Gastrocnemius medialis (tissue), 4 donors: ENCODE data around the gene TMEM198.

ENCODE experiments used
- POLR2A ChIP-seq, 2 donors: fragments of 450-650 bp; IDR thresholded peaks; one replicate each; pipeline ENCODE4 v1.6.1; 2017; ENCODE audit warnings: antibody characterized with exemption in 2 of 2, mild to moderate bottlenecking in 2 of 2, moderate library complexity in 2 of 2
- TF ChIP-seq, protein P1 (sequence below), 5 experiments: fragments of 450-650 bp in 3 of 5; fragments of 200-600 bp in 2 of 5; sonication (generic) in 2 of 5; IDR thresholded peaks in 4 of 5; conservative IDR thresholded peaks in 1 of 5; 1 replicate in 4 of 5; 2 replicates in 1 of 5; pipeline ENCODE4 v1.5.1; 2016 to 2019; ENCODE audit warnings: antibody characterized with exemption in 5 of 5, mild to moderate bottlenecking in 3 of 5, moderate library complexity in 3 of 5

DNA sequence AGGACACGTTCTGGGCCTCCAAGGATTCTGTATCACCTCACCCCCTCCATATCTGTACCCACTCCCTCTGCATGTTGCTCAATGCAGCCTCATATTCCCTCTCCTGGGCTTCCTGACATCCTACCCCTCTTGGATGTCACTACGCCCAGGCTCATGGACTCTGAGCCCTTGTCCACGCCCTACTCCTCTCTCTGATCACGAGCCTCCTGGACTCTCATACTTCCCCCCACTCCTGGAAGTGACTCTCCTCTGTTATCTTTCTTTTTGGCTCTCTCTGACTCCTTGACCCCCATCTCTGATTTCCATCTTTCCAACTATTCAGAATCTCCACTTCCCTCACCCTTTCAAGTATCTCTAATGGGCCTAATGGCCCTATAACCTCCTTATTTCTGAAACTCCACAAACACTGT lies 2.1 kb downstream of the TMEM198 start:
- TF ChIP-seq, protein P1, sequence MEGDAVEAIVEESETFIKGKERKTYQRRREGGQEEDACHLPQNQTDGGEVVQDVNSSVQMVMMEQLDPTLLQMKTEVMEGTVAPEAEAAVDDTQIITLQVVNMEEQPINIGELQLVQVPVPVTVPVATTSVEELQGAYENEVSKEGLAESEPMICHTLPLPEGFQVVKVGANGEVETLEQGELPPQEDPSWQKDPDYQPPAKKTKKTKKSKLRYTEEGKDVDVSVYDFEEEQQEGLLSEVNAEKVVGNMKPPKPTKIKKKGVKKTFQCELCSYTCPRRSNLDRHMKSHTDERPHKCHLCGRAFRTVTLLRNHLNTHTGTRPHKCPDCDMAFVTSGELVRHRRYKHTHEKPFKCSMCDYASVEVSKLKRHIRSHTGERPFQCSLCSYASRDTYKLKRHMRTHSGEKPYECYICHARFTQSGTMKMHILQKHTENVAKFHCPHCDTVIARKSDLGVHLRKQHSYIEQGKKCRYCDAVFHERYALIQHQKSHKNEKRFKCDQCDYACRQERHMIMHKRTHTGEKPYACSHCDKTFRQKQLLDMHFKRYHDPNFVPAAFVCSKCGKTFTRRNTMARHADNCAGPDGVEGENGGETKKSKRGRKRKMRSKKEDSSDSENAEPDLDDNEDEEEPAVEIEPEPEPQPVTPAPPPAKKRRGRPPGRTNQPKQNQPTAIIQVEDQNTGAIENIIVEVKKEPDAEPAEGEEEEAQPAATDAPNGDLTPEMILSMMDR (IDR thresholded peaks at IDR 0.05 in 4 of 5, conservative IDR thresholded peaks at IDR 0.05 in 1 of 5): no peak
- TF ChIP-seq POLR2A (IDR thresholded peaks at IDR 0.05): no peak
